HG03558 (cell line): ENCODE results near the gene SLC35A4.
A peak's percentile ranks its signal among the peaks of the same experiment; 100 is the strongest.

Source experiments
- ATAC-seq: cut with Tn5 transposase; IDR thresholded peaks from one replicate; pipeline ENCODE4 v1.9.1; 2021; ENCODE audit warnings: moderate number of reproducible peaks; ENCODE audit not compliant: unreplicated experiment; ENCODE audit errors: extremely low read depth

The SLC35A4 gene

GRCh38 chr5:140557136-140557805 lies 7.4 kb upstream of the SLC35A4 start, which contains the start of gene SRA1:
SRA1 (minus strand) TSS chr5:140557473; CDS start chr5:140557452, 21 bp downstream.
- peak; percentile 94 for ATAC-seq

DNA sequence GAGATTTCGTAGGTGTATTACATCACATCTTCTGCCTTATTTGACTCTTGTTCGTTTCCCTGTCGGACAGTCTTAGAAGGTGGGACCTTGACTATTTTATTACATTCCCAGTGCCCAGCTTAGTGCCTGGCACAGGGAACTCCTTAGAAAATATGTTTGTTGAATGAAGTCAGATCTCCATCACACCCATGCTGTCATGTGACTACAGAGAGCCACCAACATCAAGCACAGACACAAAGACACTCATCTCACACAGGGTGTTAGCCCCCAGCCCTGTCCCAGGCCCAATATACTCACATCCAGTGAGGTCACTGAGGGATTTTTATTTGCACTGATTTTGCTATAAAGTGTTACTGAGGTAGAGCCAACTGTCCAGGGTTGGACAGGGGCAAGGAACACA lies 6.7 kb upstream of the SLC35A4 start:
- ATAC-seq: no peak

DNA sequence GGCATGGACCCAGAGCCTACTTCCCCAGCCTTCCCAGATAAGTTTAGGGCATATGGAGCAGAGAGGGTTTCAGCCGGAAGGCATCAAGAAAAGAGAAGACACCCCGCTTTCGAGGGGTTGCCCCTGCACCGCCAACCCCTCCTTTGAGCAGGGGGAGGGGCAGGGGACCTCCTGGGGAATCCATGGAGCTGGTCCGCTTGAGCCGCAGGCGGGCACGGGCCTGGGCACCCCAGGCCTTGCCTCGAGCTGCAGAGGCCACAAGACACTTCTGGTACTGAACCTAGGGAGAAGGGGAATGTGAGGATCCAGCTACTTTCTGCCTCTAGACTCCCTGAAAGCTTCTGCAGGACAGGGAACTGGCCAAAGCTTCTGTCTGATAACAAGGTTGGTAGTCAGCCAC lies 6.1 kb upstream of the SLC35A4 start:
- ATAC-seq: no peak

DNA sequence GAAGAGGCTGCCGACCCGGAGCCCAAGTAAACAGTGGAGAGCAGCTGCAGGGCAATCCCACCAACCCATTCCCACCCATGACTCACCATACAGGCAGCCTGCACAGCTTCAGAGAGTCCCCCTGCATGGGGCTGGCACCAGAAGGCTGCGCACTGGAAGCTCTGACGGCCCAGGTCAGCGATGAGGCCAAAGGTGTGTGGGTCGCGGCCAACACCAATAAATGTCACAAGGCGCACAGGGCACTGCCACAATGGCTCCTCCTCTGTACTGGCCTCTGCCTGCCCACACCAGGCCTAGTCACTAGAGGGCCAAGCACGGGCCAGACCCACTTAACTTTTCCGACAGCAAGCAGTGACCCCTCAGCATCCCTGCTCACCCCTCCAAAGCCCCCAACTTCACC lies 4.4 kb upstream of the SLC35A4 start:
- ATAC-seq: no peak

DNA sequence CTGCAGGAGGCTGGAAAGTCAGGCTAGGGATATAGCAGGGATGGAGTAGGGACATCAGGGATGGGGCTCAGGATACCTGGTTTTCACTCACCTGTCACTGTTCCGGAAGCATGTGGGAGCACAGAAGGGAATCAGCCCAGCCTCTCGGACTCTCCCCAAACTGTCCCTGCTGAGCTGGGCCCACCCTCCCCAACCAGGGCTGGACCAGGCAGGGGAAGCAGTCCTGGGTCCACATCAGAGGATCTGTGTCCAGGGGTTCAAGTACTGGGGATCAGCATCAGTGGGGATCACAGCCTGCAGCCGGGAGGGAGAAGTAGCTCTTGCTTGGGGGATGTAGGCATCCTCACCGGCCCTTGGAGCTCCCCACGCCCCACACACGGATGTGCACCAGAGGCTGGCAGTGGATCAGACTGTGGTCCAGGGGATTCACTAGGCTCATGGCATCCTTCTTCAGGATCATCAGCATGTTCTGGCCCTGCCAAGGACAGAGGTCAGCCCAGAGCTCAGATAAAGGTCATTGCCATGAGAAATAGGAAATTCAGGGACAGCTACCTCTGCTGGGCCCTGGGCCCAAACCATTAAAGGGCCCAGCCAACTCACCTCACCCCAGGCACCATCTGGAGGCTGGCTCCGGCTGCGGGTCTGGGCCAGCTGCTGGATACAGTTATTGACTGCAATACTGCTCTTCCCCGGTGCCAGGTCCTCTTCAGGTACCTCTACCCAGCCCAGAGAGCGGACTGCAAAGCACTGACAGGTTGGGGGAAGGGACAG lies 2.7 kb upstream of the SLC35A4 start:
- no peak for ATAC-seq

DNA sequence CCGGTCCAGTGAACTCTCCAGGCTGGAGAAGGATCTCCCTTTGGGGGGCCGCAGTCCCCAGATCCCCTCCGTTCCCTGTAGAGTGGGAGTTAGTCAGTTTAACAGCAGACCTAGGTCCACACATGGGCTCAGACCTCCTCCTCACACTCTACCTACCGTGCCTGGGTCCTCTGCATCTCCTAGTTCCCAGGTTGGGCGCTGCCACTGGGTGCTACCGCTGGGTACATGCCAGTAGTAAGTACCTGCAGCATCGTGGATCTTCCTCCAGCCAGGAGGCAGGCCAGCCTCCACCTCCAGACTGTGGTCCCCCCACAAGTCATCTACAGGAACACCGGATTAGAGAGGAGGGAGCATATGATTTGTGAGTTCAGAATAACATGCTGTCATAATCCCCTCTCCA lies 1.0 kb upstream of the SLC35A4 start:
- ATAC-seq: no peak

DNA sequence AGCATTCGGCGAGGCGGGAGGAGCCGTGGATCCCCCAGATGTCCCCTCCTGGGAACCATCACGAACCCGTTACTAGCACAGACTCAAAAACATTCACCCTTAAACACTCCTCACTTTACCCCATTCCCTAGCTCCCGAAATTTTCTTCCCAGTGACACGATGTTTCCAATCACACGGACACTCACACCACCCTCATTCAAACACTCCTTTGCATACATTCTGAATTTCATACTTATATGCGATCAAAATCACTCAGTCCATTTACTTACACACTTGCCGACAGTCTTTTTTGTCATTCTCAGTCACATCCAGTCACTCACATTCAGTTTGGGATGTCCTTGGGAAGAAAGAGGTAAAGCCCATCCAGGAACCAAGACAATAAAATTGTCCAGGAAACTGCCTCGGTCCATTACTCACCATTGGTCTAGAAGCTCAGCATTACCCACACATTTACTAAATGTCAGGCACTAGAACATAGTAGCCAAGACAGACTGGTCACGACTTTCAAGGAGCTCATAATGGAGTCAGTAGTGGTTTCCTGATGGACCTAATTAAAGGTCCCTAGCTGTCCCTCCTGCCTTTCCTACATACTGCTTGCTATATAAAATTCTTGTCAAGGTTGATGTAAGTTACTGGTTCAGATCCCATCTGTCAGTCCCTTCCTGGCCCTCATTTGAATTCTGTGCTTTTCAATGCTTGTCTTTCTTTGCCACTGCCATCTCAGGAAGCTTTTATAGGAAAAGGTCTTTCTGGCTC lies 574 bp downstream of the SLC35A4 start:
- ATAC-seq: no peak

DNA sequence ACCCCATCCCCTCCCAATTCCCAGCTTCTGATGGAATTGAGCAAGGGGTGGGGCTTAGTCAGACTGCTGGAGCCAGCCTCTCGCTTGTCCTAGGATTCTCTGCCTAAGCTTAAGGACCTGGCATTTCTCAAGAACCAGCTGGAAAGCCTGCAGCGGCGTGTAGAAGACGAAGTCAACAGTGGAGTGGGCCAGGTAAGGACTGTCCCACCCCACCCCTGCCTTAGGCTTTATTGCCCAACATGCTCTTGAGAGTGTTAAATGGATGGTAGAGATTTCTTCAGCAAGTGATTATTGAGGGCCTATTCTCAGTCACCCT lies 1.1 kb downstream of the SLC35A4 start:
- ATAC-seq: no peak

GRCh38 chr5:140566665-140567064 lies 2.0 kb downstream of the SLC35A4 start:
- ATAC-seq: no peak

DNA sequence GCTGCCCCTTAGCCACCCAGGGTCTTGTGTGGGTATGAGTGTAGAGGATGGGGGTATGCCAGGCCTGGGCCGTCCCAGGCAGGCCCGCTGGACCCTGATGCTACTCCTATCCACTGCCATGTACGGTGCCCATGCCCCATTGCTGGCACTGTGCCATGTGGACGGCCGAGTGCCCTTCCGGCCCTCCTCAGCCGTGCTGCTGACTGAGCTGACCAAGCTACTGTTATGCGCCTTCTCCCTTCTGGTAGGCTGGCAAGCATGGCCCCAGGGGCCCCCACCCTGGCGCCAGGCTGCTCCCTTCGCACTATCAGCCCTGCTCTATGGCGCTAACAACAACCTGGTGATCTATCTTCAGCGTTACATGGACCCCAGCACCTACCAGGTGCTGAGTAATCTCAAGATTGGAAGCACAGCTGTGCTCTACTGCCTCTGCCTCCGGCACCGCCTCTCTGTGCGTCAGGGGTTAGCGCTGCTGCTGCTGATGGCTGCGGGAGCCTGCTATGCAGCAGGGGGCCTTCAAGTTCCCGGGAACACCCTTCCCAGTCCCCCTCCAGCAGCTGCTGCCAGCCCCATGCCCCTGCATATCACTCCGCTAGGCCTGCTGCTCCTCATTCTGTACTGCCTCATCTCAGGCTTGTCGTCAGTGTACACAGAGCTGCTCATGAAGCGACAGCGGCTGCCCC lies 2.6 kb downstream of the SLC35A4 start:
- no peak for ATAC-seq

- ATAC-seq: no peak
These were observed 3.2 kb downstream of the SLC35A4 start for GRCh38 chr5:140567871-140568270.

DNA sequence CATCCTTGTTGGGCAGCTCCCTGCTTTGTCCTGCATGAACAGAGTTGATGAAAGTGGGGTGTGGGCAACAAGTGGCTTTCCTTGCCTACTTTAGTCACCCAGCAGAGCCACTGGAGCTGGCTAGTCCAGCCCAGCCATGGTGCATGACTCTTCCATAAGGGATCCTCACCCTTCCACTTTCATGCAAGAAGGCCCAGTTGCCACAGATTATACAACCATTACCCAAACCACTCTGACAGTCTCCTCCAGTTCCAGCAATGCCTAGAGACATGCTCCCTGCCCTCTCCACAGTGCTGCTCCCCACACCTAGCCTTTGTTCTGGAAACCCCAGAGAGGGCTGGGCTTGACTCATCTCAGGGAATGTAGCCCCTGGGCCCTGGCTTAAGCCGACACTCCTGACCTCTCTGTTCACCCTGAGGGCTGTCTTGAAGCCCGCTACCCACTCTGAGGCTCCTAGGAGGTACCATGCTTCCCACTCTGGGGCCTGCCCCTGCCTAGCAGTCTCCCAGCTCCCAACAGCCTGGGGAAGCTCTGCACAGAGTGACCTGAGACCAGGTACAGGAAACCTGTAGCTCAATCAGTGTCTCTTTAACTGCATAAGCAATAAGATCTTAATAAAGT lies 3.9 kb downstream of the SLC35A4 start:
- no peak for ATAC-seq

DNA sequence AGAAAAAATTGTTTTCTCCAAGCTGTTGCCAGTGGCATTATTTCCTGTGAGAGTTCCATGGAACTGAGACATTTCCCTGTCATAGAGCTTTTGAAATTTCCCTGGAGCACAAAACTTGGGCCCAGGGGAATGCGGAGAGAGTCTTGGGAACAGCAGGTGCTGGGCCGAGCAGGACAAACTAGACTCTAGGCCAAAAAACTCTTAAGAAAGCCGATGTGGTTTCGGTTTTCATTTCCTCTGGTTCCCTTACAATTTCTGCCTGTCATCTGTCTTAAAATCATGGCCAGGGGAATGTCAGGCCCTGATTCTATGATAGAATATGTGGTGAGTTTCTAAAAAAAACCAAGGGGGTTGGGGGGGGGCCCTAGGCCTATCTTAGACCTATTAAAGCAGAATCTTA lies 4.6 kb downstream of the SLC35A4 start:
- no peak for ATAC-seq

GRCh38 chr5:140570058-140570457 lies 5.4 kb downstream of the SLC35A4 start:
- ATAC-seq: no peak

DNA sequence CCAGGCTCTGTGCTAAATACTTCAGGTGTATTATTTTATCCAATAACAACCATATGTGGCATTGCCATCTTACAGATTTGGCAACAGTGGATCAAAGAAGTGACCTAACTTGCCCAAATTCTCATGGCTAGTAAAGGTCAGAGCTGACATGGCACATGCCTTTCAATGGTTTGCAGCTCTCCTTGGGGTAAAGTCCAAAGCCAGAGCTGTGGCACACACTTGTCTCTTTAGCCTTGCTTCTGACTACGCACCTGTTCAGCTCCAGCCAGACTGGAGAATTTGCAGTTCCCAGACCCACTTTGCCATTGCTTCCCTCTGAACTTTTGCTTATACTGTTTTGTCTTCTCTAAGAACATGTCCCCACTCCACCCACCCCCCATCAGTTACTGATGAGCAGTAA lies 5.9 kb downstream of the SLC35A4 start:
- ATAC-seq: no peak

GRCh38 chr5:140571105-140571504 lies 6.5 kb downstream of the SLC35A4 start:
- ATAC-seq: no peak

DNA sequence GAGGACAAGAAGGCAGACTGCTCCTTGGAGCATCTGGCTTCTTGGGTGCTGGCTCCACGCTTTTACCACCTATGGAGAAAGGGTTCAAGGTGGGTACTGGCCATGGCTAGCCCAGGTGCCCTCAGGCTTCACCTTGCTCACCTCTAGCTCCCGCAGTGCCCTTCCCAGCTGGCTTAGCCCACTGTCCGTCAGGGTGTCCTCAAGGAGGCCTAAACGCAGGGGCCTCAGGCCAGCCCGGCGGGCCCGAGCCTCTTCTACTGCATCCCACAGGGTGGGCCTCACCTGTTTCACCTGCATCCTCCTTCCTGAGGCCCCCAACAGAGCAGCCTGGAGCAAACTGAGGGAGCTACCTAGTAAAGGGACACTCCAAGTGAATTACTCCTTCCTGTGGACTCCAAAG lies 9.1 kb downstream of the SLC35A4 start:
- ATAC-seq: no peak

GRCh38 chr5:140574165-140574564 lies 9.5 kb downstream of the SLC35A4 start:
- no peak for ATAC-seq

DNA sequence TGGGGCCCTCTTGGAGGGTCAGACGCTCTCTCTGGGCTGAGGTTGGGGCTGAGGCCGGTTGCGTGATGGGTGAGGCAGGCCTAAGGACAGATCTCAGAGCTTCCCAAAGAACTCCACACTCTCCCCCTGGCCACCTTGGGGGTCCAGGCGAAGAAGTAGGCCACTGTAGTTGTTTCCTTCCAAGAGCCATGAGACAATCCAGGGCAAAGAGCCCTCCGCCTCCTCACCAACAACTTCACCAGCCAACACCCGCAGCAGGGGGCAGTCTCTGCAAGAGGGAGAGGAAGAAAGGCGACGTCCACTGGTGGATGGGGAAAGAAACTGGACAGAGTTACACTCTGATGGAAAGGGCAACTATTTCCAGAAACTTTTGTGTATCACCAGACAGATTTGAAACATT lies 10.7 kb downstream of the SLC35A4 start:
- ATAC-seq: no peak

- no peak for ATAC-seq
These were observed 12.2 kb downstream of the SLC35A4 start for GRCh38 chr5:140576776-140577201.
